Tibial nerve (tissue), 4 donors: Measurements from ENCODE around the gene CD8A.

Experiments used
- CTCF ChIP-seq, 5 experiments: fragments of 200-600 bp in 3 of 5; fragments of 450-650 bp in 2 of 5; sonication (generic) in 3 of 5; IDR thresholded peaks; one replicate each; pipeline ENCODE4 v1.5.1; 2016 to 2019; ENCODE audit warnings: antibody characterized with exemption in 5 of 5, mild to moderate bottlenecking in 3 of 5, moderate library complexity in 2 of 5
- EP300 ChIP-seq, 2 donors: sonication (generic); formaldehyde crosslinking; IDR thresholded peaks; one replicate each; pipeline ENCODE4 v1.6.1; 2017; ENCODE audit warnings: antibody characterized with exemption in 2 of 2, mild to moderate bottlenecking in 1 of 2
- POLR2A ChIP-seq, 2 donors: fragments of 450-650 bp; IDR thresholded peaks; one replicate each; pipeline ENCODE4 v1.6.1; 2017; ENCODE audit warnings: antibody characterized with exemption in 2 of 2, mild to moderate bottlenecking in 2 of 2, moderate library complexity in 2 of 2

- TF ChIP-seq CTCF (IDR thresholded peaks at IDR 0.05) = no peak
- no peak for TF ChIP-seq POLR2A (IDR thresholded peaks at IDR 0.05)
- TF ChIP-seq EP300 (IDR thresholded peaks at IDR 0.05) = no peak
Measured at GRCh38 chr2:86776532-86776931, 14.2 kb downstream of the CD8A start.
